Calu3 (cell line): ENCODE results near the gene MINDY4B. TPM values are rescaled to one million over a fixed set of nuclear protein-coding genes. Genes with fewer than 3 reads are reported as not detected.

Source experiments
- BruUV-seq: library from RNA; stranded (reverse); fragments of 400-500 nt; replicated peaks from 2 replicates; lab custom pipeline; 2021; lab: Mats Ljungman, UMichigan
- CTCF ChIA-PET: fragments of 300-600 bp; sonication (Branson Sonifier 250); formaldehyde crosslinking; loops from one replicate; lab custom pipeline; 2022; ENCODE audit warnings: antibody characterized with exemption; lab: Charles Lee
- DNase-seq: peaks from one replicate; pipeline ENCODE4 v3.0.0; 2022
- H3K27ac Mint-ChIP-seq: one replicate; pipeline ENCODE4 v1.8.0; 2022; ENCODE audit warnings: mixed read lengths; ENCODE audit not compliant: unreplicated experiment
- H3K27me3 Mint-ChIP-seq: one replicate; pipeline ENCODE4 v1.8.0; 2022; ENCODE audit warnings: mixed read lengths; ENCODE audit not compliant: unreplicated experiment
- H3K36me3 Mint-ChIP-seq: one replicate; pipeline ENCODE4 v1.8.0; 2022; ENCODE audit warnings: mild to moderate bottlenecking, moderate library complexity, mixed read lengths; ENCODE audit not compliant: insufficient read depth, unreplicated experiment
- H3K4me1 Mint-ChIP-seq: one replicate; pipeline ENCODE4 v1.8.0; 2022; ENCODE audit warnings: mild to moderate bottlenecking, low read depth, mixed read lengths; ENCODE audit not compliant: unreplicated experiment
- H3K4me3 Mint-ChIP-seq: one replicate; pipeline ENCODE4 v1.8.0; 2022; ENCODE audit warnings: mild to moderate bottlenecking, low read depth, moderate library complexity, mixed read lengths; ENCODE audit not compliant: unreplicated experiment
- H3K9me3 Mint-ChIP-seq: one replicate; pipeline ENCODE4 v1.8.0; 2022; ENCODE audit warnings: low read depth, mixed read lengths; ENCODE audit not compliant: unreplicated experiment
- intact Hi-C: fragments of 100-400 bp; cut with micrococcal nuclease; formaldehyde crosslinking; loops from one replicate; pipeline ENCODE4 v1.10.0; 2022; ENCODE audit not compliant: unreplicated experiment
- total RNA-seq: library from RNA; stranded (reverse); gene quantifications from 2 replicates; pipeline ENCODE4 v1.2.3, GENCODE V29; 2022
- TF ChIP-seq, protein P1 (sequence below): fragments of 200-600 bp; IDR thresholded peaks from one replicate; pipeline ENCODE4 v1.8.0; 2022; ENCODE audit warnings: antibody characterized with exemption; ENCODE audit not compliant: unreplicated experiment

Gene MINDY4B
- total RNA-seq, 1 experiment from 2014 or later, result not detected

DNA sequence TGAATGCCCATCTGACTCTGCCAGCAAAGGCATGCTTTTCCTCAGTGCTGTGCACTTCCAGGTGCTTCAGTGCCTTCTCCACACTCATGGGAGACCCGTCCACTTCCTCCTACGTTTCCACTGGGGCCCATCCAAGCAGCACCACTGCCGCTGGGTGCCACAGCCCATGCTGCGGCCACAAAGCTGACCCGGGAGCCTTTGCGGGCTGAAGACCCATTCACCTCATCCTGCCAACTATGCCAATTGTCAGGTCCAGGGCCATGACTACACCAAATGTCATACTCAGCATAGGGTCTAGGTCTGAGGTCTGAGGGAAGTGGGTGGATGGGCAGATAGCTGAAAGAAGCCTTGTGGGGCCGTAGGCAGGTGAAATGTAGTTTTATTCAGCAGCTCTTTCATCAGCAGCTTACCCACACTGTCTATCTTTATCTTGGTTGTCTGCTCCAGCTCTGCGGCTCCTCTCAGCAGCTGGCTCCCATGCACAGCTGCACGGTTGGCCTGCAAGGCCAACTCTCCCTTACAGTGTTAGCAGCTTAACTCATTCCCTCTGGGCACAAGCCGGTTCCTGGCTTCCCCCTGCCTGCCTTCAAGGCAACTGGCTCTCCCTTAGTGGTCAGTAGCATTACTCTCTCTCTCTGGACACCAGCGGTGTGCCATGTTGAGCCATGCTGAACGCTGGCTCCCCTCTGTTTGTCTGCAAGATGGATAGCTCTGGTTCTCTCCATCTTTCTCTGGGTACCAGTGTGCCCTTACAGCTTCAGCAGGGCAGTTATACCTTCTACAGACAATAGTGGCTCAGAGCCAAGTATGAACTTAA lies 78.6 kb downstream of the MINDY4B start:
- Mint-ChIP-seq H3K9me3 (no peaks in the 10 kb centered on the region), H3K4me1 (no peaks in the 10 kb centered on the region), H3K36me3 (no peaks in the 10 kb centered on the region), H3K27me3 (peaks cover 68% of the 10 kb centered on the region), H3K4me3 (no peak overlapping the region), H3K27ac (no peak overlapping the region)
- no peak for DNase-seq
- no TSS peak for BruUV-seq
- intact Hi-C loops, result no loop called here
- TF ChIP-seq, protein P1, sequence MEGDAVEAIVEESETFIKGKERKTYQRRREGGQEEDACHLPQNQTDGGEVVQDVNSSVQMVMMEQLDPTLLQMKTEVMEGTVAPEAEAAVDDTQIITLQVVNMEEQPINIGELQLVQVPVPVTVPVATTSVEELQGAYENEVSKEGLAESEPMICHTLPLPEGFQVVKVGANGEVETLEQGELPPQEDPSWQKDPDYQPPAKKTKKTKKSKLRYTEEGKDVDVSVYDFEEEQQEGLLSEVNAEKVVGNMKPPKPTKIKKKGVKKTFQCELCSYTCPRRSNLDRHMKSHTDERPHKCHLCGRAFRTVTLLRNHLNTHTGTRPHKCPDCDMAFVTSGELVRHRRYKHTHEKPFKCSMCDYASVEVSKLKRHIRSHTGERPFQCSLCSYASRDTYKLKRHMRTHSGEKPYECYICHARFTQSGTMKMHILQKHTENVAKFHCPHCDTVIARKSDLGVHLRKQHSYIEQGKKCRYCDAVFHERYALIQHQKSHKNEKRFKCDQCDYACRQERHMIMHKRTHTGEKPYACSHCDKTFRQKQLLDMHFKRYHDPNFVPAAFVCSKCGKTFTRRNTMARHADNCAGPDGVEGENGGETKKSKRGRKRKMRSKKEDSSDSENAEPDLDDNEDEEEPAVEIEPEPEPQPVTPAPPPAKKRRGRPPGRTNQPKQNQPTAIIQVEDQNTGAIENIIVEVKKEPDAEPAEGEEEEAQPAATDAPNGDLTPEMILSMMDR, result no peak
- CTCF ChIA-PET, result interaction anchor here (0.6 kb wide), 1 partner anchor 123 kb away, joined by 5 read pairs; the partner anchor contains the start of gene ERICH6

DNA sequence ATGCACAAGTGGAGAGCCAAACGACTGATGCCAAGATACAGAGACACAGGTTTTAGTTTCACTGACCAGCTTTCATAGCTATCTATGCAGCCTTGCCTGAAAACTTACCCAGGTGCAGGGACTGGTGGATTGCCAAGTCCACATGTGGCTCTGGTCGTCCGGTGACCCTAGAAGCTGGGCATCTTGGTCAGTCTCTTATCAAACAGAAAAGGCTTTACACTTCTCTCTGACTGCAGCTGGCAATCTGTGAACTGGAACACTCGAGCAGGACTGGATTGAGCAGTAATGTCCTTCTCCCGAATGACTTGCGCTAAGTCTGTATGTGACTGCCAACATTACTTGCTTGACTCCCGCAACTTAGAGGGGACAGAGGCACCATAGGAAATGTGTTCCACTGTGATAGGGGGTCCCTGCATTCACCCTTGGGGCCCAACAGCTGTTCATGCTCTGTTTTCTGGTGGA lies 79.3 kb downstream of the MINDY4B start:
- H3K4me1 Mint-ChIP-seq, result no peaks in the 10 kb centered on the region
- no peak overlapping the region for H3K4me3 Mint-ChIP-seq
- CTCF ChIA-PET, result interaction anchor here (0.6 to 0.7 kb wide), 3 partner anchors 25 to 75 kb away, joined by 3 to 8 read pairs (median 5); no protein-coding TSS in a partner anchor
- no peaks in the 10 kb centered on the region for H3K36me3 Mint-ChIP-seq
- H3K27me3 Mint-ChIP-seq, result peaks cover 64% of the 10 kb centered on the region
- no peaks in the 10 kb centered on the region for H3K9me3 Mint-ChIP-seq
- intact Hi-C loops, result no loop called here
- no peak for DNase-seq
- TF ChIP-seq, protein P1, result no peak
- no TSS peak for BruUV-seq
- H3K27ac Mint-ChIP-seq, result no peak overlapping the region

DNA sequence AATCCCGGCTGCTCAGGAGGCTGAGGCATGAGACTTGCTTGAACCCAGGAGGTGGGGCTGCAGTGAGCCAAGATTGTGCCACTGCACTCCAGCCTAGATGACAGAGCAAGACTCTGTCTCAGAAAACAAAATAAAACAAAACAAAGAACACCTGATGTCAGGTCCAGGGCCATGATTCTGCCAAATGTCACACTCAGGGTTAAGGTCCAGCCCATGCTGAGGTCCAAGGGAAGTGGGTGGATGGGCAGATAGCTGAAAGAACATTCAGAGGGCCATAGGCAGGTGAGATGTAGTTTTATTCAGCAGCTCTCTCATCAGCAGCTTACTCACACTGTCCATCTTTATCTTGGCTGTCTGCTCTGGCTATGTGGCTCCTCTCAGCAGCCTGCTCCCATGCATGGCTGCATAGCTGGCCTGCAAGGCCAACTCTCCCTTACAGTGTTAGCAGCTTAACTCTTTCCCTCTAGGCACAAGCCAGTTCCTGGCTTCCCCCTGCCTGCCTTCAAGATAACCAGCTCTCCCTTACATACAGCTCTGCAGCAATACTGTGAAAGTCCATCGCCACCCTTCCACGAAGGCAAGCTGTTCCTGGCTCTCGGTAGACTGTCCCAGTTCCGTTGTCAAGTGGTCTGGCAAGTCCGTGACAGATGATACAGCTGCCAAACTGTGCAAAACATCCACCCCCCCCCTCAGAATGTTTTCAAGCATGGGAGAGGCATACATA lies 79.9 kb downstream of the MINDY4B start:
- CTCF ChIA-PET, result interaction anchor here (0.6 to 0.7 kb wide), 4 partner anchors 24 to 1918 kb away, joined by 3 to 8 read pairs (median 4); no protein-coding TSS in a partner anchor
- H3K4me1 Mint-ChIP-seq, result no peaks in the 10 kb centered on the region

DNA sequence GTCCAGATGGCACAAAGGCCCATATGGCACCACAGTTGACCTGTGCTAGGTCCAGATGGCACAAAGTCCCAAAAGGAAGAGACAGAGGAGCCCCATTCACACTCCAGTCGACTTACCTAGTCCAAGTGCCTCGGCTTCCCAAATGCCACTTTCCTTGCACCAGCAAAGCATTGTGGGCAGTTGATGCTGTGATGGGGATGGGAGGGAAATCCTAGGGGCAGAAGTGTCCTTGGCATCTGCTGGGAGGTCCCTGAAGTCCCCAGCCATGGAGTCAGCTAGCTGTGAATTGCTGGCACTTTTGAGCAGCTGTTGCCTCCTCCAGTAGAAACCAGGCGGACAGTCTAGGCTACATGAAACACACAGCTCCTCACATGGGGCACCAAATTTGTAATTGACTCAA lies 82.0 kb downstream of the MINDY4B start:
- TF ChIP-seq, protein P1, result no peak
- Mint-ChIP-seq H3K4me1 (no peaks in the 10 kb centered on the region), H3K4me3 (no peak overlapping the region), H3K36me3 (no peaks in the 10 kb centered on the region), H3K9me3 (no peaks in the 10 kb centered on the region), H3K27ac (no peak overlapping the region), H3K27me3 (peaks cover 46% of the 10 kb centered on the region)
- CTCF ChIA-PET, result no interaction called here
- DNase-seq, result no peak
- no TSS peak for BruUV-seq
- intact Hi-C loops, result no loop called here

More for the DNA sequence above, 79.9 kb downstream of the MINDY4B start:
- intact Hi-C loops, result no loop called here
- no peak for DNase-seq
- H3K4me3 Mint-ChIP-seq, result no peak overlapping the region
- TF ChIP-seq, protein P1, result no peak
- no peaks in the 10 kb centered on the region for H3K9me3 Mint-ChIP-seq
- no peak overlapping the region for H3K27ac Mint-ChIP-seq
- peaks cover 58% of the 10 kb centered on the region for H3K27me3 Mint-ChIP-seq
- H3K36me3 Mint-ChIP-seq, result no peaks in the 10 kb centered on the region
- no TSS peak for BruUV-seq
